ENCODE results near the gene CLSTN2.

GRCh38 chr3:140424211-140424610 is 489.2 kb downstream of the CLSTN2 start:
- TF ChIP-seq CTCF (IDR thresholded peaks at IDR 0.05; ENCODE audit: low read depth, low read length, missing input control) = no peak
- no peak for TF ChIP-seq REST (IDR thresholded peaks at IDR 0.05)
- no peak for TF ChIP-seq JUND (IDR thresholded peaks at IDR 0.05)
